RKO (cell line): ENCODE data around the gene UBE2M.

Source experiments
- DNase-seq: peaks from one replicate; pipeline ENCODE4 v3.0.0-alpha.2; 2016; ENCODE audit warnings: low spot score

The UBE2M gene

GRCh38 chr19:58570770-58571574 lies 12.6 kb upstream of the UBE2M start:
- no peak for DNase-seq

GRCh38 chr19:58569943-58570670 lies 11.7 kb upstream of the UBE2M start:
- DNase-seq = no peak

GRCh38 chr19:58569191-58569942 lies 11.0 kb upstream of the UBE2M start:
- no peak for DNase-seq

GRCh38 chr19:58568453-58569130 lies 10.2 kb upstream of the UBE2M start:
- no peak for DNase-seq

DNA sequence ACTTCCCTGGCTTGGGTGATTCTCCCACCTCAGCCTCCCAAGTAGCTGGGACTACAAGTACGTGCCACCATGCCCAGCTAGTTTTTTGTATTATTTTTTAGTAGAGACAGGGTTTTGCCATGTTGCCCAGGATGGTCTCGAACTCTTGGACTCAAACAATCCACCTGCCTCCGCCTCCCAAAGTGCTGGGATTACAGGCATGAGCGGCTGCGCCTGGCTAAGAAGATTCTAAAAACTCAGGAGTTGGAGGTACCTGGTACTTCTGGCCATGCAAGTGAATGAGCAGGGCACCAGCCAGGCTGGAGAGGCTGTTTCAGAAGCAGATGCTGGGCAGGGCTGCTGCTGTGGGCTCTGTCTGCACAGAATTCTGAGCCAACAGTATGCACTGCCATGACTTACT lies 8.6 kb upstream of the UBE2M start:
- DNase-seq = no peak

GRCh38 chr19:58563823-58564222 lies 5.4 kb upstream of the UBE2M start:
- DNase-seq = no peak

DNA sequence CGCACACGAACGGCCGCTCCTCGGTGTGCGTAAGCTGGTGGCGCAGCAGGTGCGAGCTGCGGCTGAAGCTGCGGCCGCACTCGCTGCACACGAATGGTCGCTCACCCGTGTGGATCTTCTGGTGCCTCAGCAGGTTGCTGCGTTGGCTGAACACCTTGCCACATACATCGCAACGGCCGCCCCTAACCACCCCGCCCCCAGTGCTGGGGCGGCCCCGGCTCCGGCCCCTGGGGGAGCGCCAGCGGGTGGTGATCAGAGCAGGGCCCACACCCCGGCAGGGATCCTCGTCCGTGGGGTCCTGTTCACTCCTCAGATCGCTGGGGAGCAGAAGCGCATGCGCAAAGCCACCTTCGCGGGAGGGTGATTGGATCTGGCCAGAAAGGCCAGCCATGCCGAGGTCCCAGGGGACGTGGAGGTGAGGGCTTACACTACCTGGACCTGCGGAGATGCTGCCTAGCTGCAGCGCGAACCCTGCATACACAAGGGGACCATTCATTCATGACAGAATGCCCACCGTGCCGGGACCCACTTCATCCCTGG lies 4.7 kb upstream of the UBE2M start:
- DNase-seq = no peak

DNA sequence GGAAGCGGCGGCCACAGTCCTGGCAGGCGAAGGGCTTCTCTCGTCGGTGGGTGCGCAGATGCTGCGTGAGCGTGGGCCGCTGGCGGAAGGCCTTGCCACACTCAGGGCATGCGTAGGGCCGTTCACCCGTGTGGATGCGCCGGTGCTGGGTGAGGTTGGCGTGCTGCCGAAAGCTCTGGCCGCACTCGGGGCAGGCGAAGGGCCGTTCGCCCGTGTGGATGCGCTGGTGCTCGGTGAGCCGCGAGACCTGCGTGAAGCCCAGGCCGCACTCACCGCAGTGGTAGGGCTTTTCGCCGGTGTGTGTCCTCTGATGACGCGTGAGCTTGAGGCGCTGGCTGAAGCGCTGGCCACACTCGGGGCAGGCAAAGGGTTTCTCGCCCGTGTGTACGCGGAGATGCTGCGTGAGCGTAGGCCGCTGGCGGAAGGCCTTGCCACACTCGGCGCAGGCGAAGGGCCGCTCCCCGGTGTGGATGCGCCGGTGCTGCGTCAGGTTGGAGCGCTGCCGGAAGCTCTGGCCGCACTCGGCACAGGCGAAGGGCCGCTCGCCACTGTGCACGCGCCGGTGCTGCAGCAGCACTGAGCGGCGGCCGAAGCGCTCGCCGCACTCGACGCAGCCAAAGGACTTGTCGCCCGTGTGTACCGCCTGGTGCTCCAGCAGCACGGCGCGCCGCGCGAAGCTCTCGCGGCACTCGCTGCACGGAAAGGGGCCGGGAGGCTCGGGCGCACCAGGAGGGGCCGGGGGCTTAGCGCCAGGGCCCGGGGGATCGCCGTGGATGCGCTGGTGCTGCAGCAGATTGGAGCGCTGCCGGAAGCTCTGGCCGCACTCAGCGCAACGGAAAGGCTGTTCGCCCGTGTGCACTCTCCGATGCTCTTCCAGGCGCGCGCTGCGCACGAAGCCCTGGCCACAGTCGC lies 4.0 kb upstream of the UBE2M start:
- no peak for DNase-seq

DNA sequence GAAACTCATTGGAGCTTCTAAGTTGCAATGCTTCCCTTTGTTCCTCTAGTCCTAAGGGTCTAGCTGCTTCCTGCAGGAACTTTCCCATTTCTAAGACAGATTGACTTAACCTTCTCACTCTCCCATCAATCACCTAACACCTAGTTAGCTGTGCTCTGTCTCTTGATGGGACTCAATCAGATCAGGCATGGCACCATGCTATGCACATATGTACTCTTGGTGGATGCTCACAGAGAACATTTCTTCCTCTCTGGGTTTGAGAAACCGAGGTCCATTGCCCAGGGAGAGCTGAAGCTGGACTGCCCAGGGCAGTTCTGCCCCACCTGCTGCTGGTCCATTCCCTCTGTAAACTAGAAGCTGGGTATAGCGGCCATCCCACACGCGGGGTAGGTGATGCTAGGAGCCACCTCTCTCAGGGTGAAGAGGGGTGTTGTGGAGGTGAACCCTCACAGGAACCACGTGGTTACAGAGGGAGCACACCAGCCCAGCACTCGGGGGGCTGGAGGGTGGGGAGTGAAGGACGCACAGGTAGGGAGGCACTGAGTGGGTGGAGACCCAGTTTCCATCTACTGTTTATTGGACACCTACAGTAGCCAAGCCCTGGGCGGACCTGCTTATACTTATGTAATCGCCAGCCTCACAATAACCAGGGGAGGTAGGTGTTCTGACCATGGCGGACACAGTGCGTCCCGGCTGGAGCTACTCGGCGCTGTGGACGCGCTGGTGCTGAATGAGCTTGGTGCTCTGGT lies 3.1 kb upstream of the UBE2M start:
- no peak for DNase-seq

DNA sequence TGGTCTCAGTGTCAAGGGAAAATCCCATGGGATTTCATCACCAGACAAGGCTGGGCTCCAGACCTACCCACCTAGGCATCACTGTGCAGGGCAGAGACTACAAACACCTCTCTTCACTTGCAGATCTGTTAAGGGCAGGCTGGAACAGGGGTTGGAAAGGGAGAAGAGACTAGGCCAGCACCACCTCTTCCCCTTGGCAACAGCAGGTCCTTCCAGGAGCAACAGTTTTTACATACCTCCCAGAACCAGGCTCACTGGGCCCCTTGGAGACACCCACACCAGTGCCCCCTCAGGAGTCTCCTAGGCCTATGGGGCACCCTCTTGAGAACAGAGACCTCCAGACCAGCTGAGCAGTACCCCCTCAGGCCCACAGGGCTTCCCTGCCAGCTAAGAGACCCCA lies 2.5 kb upstream of the UBE2M start:
- no peak for DNase-seq

DNA sequence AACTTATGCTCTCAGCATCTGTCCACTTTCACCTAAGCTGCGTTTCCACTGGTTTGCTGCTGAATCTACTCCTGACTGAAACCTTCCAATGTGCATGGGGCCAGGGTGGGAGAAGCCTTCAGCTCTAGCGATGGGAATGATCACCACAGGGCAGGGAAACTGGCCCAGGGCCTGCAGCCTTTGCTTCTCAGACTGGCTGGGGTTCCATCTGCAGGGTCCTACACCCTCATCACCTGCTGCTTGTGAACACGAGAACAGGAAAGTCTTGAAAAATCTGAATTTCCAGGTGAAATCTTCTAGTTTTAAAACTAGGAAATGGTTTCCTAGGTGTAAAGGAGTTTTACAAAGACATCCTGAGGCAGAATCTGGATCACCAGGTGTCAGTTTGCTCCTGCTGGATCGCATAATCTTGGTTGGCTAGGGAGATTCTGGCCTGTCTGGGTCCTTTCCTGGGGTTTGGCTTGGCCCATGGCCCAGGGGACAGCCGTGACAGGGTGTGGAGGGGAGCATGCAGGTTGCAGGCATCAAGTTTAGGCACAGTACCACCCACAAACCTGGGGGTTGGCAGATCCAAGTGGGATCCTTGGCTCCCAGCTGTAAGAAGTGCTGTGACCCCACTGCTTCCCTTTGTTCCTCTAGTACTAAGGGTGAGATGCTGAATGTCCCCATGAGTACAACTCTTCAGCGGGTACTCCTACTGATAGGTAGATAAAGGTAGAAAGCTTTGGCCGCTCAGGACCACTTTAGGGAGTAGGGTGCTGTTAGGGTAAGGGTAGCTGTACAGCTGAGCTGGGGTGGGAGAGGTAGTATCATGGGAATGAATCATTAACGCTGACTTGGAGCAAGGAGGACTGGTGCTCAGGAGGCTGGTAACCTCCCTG lies 1.8 kb upstream of the UBE2M start:
- DNase-seq = no peak

GRCh38 chr19:58559275-58560006 lies 1.0 kb upstream of the UBE2M start:
- DNase-seq = peak; percentile 96

DNA sequence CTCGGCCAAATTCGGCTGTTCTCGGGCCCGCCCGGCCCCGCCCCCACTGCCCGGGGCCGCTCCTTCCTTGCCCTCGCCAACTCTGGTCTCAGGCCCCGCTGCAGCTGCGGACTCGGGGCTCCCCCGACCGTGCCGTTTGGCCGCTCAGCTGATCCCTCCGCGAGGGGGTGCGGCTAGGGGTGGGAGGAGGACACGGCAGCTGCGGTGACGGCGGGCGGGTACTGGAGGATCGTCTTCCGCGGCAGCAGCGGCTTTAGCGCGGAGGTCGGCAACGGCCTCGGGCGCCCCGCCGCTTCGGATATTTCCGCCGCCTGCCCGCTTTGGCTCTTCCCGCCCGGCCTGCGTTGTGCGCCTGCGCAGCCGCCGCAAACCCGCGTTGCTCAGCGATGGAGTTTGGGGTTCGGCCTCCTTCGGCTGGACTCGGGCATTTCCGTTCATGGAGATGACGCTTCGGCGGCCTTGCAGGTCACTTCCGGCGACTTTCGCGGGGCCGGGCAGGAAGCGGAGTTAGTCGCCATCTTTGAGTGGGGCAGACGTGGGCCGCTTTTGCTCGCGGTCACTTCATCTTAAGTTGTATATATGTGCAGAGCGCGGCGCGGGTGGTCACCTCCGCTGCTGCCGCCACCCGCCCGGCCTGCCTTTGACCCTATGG lies 338 bp upstream of the UBE2M start:
- peak; percentile 99 for DNase-seq

- peak; percentile 44 for DNase-seq
These were observed 968 bp downstream of the UBE2M start for GRCh38 chr19:58557221-58558065.

GRCh38 chr19:58556622-58557220 lies 1.7 kb downstream of the UBE2M start:
- DNase-seq = no peak

DNA sequence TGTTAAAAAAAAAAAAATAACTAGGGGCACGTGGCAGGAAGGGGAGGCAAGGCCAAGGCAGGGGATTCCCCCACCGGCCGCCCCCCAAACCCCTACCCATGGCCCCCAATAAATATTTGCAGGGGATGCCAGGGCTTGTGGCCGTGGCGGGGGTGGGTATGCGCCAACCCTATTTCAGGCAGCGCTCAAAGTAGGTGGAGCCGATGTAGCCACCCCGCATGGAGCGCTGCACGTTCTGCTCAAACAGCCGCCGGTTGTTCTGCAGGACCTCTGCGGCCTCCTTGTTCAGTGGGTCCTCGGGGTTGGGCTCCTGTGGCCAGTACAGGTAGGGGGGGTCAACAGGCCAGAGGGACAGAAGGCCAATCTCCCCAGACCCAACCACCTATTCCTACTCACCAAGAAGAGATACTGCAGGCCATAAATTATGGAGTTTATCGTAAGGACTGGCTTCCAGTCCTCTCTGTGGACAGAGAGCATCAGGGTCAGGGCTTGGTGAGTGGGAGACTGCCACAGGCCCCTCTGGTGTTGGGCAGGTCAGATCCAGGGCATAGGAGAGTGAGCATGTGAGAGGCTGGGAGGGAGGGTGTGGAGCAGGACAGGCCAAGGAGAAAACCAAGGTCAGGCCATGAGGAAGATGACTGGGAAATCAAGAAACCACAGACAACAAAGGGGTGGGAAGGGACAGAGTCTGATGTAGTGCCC lies 2.3 kb downstream of the UBE2M start:
- DNase-seq = no peak
